Measurements from ENCODE around the gene ANTXR1. TPM values are rescaled to one million over a fixed set of nuclear protein-coding genes. Genes with fewer than 3 reads are reported as not detected.
A peak's percentile ranks its signal among the peaks of the same experiment; 100 is the strongest.

ANTXR1 gene
- total RNA-seq, 2 experiments from 2014 or later, result 0.32 TPM; not detected in 1

DNA sequence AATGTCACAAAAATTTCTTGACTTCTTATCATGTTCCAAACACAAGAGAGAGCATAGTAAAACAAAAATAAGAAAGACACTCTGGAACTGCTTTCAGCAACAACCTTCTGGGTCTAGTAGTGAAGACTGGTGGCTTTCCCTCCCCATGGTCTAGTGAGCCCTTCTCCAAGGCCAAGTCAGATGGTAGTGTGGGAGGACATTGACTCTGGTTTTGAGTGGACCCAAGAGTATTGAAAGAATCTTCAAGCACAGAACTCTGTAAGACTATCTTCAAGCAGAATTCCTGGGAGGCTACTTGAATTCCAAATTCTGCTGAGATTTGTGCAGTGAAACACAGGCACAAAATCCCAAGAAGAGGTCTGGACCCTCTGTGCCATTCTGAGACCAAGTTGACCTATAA lies 21.1 kb downstream of the ANTXR1 start:
- no peaks in the 10 kb centered on the region for H3K4me1 Mint-ChIP-seq
- H3K27me3 Mint-ChIP-seq, result peaks cover 14% of the 10 kb centered on the region
- no peaks in the 10 kb centered on the region for H3K9me3 Mint-ChIP-seq (ENCODE audit: low read depth)
- no peak for DNase-seq
- H3K36me3 Mint-ChIP-seq (ENCODE audit: low read depth), result no peaks in the 10 kb centered on the region
- H3K4me3 Mint-ChIP-seq, result no peak overlapping the region
- ChIA-PET CTCF (interaction anchor here (0.9 kb wide), 1 partner anchor 272 kb away, joined by 3 read pairs; no protein-coding TSS in a partner anchor), POLR2A (no interaction called here)
- intact Hi-C loops (cut with DNase I, micrococcal nuclease), result no loop called here
- no peak overlapping the region for H3K27ac Mint-ChIP-seq
- ATAC-seq, result no peak

DNA sequence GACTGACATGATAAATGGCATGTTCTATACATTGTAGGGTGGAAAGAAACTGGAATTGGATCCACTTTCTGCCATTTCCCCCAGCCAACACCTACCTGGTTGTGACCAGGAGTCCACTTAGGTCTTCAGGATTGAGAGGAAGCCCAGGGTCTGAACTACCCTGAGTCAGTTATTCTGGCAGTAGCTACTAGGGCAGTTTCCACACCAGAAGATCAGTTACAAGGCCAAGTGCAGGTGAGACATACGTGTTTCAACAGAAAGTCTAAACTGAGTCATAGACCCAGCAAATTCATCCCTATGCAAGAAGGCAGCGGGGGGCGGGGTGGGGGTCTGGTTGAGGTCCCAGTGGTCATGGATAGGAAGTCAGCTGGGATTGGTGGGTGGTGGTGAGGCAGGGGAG lies 21.9 kb downstream of the ANTXR1 start:
- H3K27me3 Mint-ChIP-seq, result peaks cover 16% of the 10 kb centered on the region
- ATAC-seq, result no peak
- no peak overlapping the region for H3K4me3 Mint-ChIP-seq
- H3K36me3 Mint-ChIP-seq (ENCODE audit: low read depth), result no peaks in the 10 kb centered on the region
- no peak overlapping the region for H3K27ac Mint-ChIP-seq
- no peak for DNase-seq
- POLR2A ChIA-PET, result no interaction called here
- intact Hi-C loops (cut with DNase I, micrococcal nuclease), result no loop called here
- H3K9me3 Mint-ChIP-seq (ENCODE audit: low read depth), result no peaks in the 10 kb centered on the region
- no peaks in the 10 kb centered on the region for H3K4me1 Mint-ChIP-seq
- CTCF ChIA-PET, result interaction anchor here (0.6 to 1.0 kb wide), 3 partner anchors 8 to 151 kb away, joined by 3 read pairs; no protein-coding TSS in a partner anchor

DNA sequence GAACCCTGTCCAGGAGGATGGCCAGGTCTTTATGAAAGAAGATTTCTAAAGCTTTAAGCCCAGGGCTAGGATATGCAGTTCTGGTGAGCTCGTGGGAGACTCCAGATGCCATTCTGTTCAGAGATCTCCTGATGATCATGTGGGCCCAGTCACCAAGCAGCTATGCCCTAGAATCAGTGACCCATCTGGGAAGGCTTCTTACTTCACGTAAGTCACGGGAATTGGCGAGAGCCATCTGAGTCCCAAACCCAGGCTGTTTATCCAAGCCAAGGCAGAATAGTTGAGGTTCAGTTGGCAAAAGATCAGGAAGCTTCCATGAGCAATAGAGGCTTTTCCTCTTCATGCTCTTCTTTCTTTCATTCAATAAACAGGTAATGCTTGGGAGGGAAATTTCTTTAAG lies 23.9 kb downstream of the ANTXR1 start:
- H3K36me3 Mint-ChIP-seq (ENCODE audit: low read depth), result no peaks in the 10 kb centered on the region
- intact Hi-C loops (cut with DNase I, micrococcal nuclease), result no loop called here
- H3K27ac Mint-ChIP-seq, result no peak overlapping the region
- peaks cover 24% of the 10 kb centered on the region for H3K27me3 Mint-ChIP-seq
- no peaks in the 10 kb centered on the region for H3K4me1 Mint-ChIP-seq
- ChIA-PET CTCF (interaction anchor here (0.6 to 1.0 kb wide), 2 partner anchors 13 to 119 kb away, joined by 3 read pairs; no protein-coding TSS in a partner anchor), POLR2A (no interaction called here)
- ATAC-seq (no peak), DNase-seq (no peak)
- no peak overlapping the region for H3K4me3 Mint-ChIP-seq
- no peaks in the 10 kb centered on the region for H3K9me3 Mint-ChIP-seq (ENCODE audit: low read depth)

DNA sequence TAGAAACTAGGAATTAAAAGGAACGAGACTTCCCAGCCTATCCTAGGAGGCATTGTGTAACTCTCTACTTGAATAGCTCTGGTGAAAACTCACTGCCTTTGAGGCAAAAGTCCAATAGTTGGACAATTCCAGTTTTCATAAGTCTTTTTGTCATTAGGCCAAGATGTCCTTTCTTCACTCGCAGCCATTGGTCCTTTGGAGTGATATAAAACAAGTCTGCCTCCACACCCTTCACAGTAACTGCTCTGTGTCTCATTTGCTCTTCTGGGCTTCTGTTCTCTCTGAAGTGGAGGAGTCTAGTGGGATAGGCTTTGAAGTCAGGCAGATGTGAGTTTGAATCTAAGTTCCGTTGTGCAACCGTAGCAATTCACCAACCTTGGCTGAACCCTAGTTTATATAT lies 28.2 kb downstream of the ANTXR1 start:
- Mint-ChIP-seq H3K9me3 (ENCODE audit: low read depth) (no peaks in the 10 kb centered on the region), H3K4me3 (no peak overlapping the region), H3K27ac (no peak overlapping the region), H3K4me1 (no peaks in the 10 kb centered on the region), H3K36me3 (ENCODE audit: low read depth) (no peaks in the 10 kb centered on the region), H3K27me3 (peaks cover 39% of the 10 kb centered on the region)
- ChIA-PET CTCF (interaction anchor here (1.3 kb wide), 1 partner anchor 9 kb away, joined by 3 read pairs; no protein-coding TSS in a partner anchor), POLR2A (no interaction called here)
- intact Hi-C loops (cut with DNase I, micrococcal nuclease), result no loop called here
- no peak for ATAC-seq
- no peak for DNase-seq

DNA sequence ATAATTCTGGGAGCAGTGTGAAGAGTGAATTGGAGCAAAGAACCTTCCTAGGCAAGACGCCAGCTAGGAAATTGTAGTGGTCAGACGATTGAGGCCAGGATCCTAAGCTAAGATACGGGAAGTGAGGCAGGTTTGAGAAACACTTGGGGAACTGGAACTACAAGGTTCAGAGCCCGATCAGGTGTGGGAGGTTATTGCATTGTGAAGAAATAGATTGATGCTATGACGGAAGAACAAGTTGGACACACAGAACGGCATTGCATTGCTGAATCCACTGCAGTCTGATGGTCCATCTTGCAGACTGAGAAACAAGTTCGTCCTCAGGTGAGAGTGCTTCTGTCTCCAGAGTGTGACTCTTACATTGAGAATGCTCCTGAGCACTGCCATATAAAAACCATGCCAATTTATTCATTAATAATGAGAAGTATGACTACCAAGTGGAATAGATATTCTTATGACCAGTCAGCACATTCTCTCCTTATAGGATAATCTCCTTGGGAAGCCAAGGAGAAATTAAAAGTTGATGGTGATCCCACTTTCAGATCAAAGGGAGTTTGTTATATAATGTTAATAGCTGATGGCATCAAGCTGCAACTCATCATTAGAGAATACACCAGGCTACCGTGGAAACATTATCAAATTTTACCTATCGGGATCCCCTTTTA lies 30.9 kb downstream of the ANTXR1 start:
- no peak for ATAC-seq
- Mint-ChIP-seq H3K4me3 (no peak overlapping the region), H3K27ac (no peak overlapping the region), H3K36me3 (ENCODE audit: low read depth) (no peaks in the 10 kb centered on the region), H3K4me1 (no peaks in the 10 kb centered on the region), H3K9me3 (ENCODE audit: low read depth) (no peaks in the 10 kb centered on the region), H3K27me3 (peaks cover 44% of the 10 kb centered on the region)
- ChIA-PET CTCF (no interaction called here), POLR2A (no interaction called here)
- intact Hi-C loops (cut with DNase I, micrococcal nuclease), result no loop called here
- no peak for DNase-seq

DNA sequence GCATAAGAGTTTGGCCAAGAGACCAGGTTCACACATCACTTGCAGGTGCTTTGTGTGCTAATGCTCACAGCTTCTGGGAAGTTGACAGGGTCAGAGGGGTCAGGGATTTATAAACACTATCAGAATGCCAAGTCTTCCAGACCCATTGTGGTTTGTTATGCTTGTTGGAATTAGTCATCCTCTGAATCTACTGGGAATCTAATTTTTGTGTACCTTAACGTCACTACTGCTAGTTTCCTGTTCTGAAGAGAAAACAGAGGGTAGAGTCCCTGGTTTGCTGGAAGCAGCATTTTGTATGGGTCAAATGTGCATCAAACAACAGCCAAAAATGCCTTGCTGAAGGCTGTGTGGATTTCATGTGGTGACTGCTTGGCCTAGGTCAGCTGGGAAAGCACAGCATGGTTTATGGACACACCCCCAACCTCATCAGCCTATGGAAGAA lies 33.3 kb downstream of the ANTXR1 start:
- intact Hi-C loops (cut with DNase I, micrococcal nuclease), result no loop called here
- no peak for ATAC-seq
- ChIA-PET CTCF (no interaction called here), POLR2A (no interaction called here)
- H3K4me1 Mint-ChIP-seq, result no peaks in the 10 kb centered on the region
- no peaks in the 10 kb centered on the region for H3K9me3 Mint-ChIP-seq (ENCODE audit: low read depth)
- H3K4me3 Mint-ChIP-seq, result no peak overlapping the region
- peaks cover 42% of the 10 kb centered on the region for H3K27me3 Mint-ChIP-seq
- H3K27ac Mint-ChIP-seq, result no peak overlapping the region
- no peak for DNase-seq
- no peaks in the 10 kb centered on the region for H3K36me3 Mint-ChIP-seq (ENCODE audit: low read depth)

DNA sequence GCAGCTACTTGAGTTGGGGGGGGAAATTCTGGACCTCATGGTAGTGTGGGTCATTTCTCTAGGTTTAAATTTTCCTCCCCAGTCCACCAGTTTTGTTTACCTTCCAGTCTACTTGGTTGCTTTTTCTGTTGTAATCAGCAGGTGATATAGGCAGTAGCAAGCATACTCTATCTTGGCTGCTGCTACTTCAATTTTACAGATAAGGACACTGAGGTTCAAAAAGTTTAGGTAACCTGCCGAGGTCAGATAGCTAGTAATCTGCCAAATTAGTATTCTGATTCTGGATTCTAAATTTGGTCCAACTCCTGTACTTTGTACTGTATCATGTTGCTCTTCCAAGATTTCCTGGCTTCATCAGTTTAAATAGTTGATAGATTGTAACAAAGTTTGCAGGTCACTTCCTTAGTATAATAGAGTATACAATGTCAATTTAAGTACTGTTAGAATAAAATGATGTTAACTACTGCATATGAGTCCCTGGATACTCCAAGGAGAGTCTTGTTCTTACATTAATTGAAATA lies 34.7 kb downstream of the ANTXR1 start:
- Mint-ChIP-seq H3K27me3 (peaks cover 37% of the 10 kb centered on the region), H3K4me1 (no peaks in the 10 kb centered on the region), H3K9me3 (ENCODE audit: low read depth) (no peaks in the 10 kb centered on the region), H3K27ac (no peak overlapping the region), H3K4me3 (no peak overlapping the region), H3K36me3 (ENCODE audit: low read depth) (no peaks in the 10 kb centered on the region)
- intact Hi-C loops (cut with DNase I, micrococcal nuclease), result no loop called here
- ChIA-PET CTCF (no interaction called here), POLR2A (no interaction called here)
- no peak for DNase-seq
- no peak for ATAC-seq

DNA sequence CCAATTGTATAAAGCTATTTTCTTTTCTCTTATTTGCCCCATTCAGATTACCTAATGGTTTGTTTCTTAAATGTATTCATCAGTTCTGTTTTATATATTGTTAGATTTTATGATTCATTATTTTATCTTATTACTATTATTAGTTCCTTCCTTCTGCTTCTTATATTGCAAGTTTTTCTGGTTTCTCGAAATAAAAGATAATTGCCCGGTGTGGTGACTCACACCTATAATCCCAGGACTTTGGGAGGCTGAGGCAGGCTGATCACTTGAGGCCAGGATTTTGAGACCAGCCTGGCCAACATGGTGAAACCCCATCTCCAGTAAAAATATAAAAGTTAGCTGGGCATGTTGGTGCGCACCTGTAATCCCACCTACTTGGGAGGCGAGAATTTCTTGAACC lies 37.8 kb downstream of the ANTXR1 start:
- Mint-ChIP-seq H3K36me3 (ENCODE audit: low read depth) (no peaks in the 10 kb centered on the region), H3K27me3 (peaks cover 30% of the 10 kb centered on the region), H3K4me1 (peaks cover 8% of the 10 kb centered on the region), H3K27ac (no peak overlapping the region), H3K4me3 (no peak overlapping the region), H3K9me3 (ENCODE audit: low read depth) (no peaks in the 10 kb centered on the region)
- CTCF ChIA-PET, result interaction anchor here (1.1 to 1.4 kb wide), 2 partner anchors 14 to 255 kb away, joined by 3 read pairs; no protein-coding TSS in a partner anchor
- DNase-seq (no peak), ATAC-seq (no peak)
- POLR2A ChIA-PET, result no interaction called here
- intact Hi-C loops (cut with DNase I, micrococcal nuclease), result loop anchor here in 1 of 2 experiments (5.0 to 10.0 kb wide), 2 partner anchors 584 to 724 kb away; partner anchors contain the start of genes APLF and FBXO48

DNA sequence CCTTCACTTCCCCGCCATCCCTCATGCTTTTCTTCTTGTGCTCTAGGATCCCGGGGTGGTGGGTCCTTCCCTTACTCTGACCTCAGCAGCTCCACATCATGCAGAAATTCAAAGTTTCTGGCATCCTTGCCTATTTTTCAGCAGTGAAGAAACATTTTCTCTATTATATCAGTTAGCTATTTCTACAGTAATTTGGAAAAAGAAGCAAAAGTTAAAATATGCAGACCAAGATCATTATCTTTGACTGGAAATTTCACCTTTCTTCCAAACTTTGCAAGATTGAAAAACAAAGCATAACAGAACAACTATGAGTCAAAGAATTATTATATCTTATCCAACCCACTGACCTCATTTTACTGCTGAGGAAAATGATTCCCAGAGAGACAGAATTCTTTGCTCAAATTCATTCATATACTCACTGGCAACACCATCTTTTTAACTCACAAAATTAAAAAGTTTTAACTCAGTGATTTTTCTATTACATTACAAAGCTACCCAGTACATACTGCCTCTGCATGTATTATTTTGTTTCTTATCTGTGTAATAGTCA lies 40.5 kb downstream of the ANTXR1 start:
- ATAC-seq (no peak), DNase-seq (no peak)
- H3K4me1 Mint-ChIP-seq, result peaks cover 8% of the 10 kb centered on the region
- no peak overlapping the region for H3K27ac Mint-ChIP-seq
- no peaks in the 10 kb centered on the region for H3K36me3 Mint-ChIP-seq (ENCODE audit: low read depth)
- no peak overlapping the region for H3K4me3 Mint-ChIP-seq
- intact Hi-C loops (cut with DNase I, micrococcal nuclease), result loop anchor here in 1 of 2 experiments (5.0 to 10.0 kb wide), 2 partner anchors 586 to 721 kb away; partner anchors contain the start of genes APLF and FBXO48
- CTCF ChIA-PET, result interaction anchor here (1.0 to 1.1 kb wide), 2 partner anchors 27 to 256 kb away, joined by 3 read pairs; no protein-coding TSS in a partner anchor
- POLR2A ChIA-PET, result no interaction called here
- peaks cover 44% of the 10 kb centered on the region for H3K27me3 Mint-ChIP-seq
- H3K9me3 Mint-ChIP-seq (ENCODE audit: low read depth), result no peaks in the 10 kb centered on the region

DNA sequence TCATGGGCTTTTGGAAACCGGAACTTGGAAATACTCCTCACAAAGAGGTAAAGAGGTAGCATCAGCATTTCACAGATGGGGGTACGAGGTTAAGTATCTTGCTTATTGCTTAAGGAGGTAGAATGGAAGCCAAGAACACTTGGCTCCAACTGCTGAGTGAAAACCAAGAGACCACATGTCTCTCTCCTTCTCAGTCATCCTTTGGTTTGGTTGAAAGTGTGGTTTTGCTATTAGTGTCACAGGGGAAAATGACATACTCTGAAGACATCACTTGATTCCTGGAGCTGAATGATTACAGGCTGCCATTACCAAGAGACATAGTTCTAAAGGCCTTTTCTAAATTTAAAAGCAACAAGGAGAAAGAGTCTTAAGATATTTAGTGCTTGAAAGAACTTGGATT lies 41.5 kb downstream of the ANTXR1 start:
- Mint-ChIP-seq H3K36me3 (ENCODE audit: low read depth) (no peaks in the 10 kb centered on the region), H3K9me3 (ENCODE audit: low read depth) (no peaks in the 10 kb centered on the region), H3K4me1 (peaks cover 8% of the 10 kb centered on the region), H3K4me3 (no peak overlapping the region), H3K27ac (no peak overlapping the region), H3K27me3 (peaks cover 47% of the 10 kb centered on the region)
- ATAC-seq (peak; percentile 99), DNase-seq (peak; percentile 21)
- CTCF ChIA-PET, result interaction anchor here (0.6 to 1.3 kb wide), 2 partner anchors 251 to 335 kb away, joined by 3 to 5 read pairs; no protein-coding TSS in a partner anchor
- POLR2A ChIA-PET, result no interaction called here
- intact Hi-C loops (cut with DNase I, micrococcal nuclease), result loop anchor here in 1 of 2 experiments (1.0 to 10.0 kb wide), 3 partner anchors 401 to 720 kb away; partner anchors contain the start of genes APLF and FBXO48

DNA sequence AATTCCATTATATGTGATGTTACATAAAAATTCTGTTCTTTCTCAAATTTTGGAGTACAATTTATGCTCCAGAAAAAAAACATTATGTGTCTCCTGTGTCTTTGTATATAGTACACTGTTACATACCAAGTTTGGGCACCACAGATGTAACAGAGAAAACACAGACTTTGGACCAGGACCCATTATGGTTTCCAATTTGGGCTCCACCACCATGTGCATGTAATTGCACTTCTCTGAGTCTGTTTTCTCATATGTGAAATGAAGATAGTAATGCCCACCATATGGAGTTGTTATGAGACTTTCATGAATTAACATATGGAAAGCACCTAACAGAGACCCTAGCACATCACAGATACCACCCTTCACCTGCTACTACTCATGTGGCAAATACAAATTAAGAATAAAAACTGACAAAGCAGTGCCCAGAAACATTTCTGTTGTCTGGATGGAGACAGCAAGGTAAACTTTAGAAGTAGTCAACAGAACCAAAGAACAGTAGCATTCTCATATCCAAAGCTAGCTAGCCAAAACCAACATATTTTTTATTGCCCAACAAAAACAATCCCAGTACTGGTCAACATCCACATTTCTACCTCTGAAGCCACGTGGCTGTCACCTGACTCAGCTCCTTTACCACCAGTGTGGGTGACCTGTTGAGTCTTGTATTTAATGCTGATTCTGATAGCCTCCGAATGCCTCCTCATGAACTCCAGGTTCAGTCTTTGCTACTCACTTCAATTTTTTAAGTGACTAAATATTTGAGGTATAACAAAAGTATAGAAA lies 42.9 kb downstream of the ANTXR1 start:
- ChIA-PET POLR2A (no interaction called here), CTCF (interaction anchor here (0.9 kb wide), 1 partner anchor 16 kb away, joined by 4 read pairs; no protein-coding TSS in a partner anchor)
- no peak overlapping the region for H3K27ac Mint-ChIP-seq
- ATAC-seq, result no peak
- no peak overlapping the region for H3K4me3 Mint-ChIP-seq
- intact Hi-C loops (cut with DNase I, micrococcal nuclease), result loop anchor here in 1 of 2 experiments (10.0 kb wide), 1 partner anchor 719 kb away; no protein-coding TSS in a partner anchor
- no peaks in the 10 kb centered on the region for H3K9me3 Mint-ChIP-seq (ENCODE audit: low read depth)
- H3K27me3 Mint-ChIP-seq, result peaks cover 56% of the 10 kb centered on the region
- no peak for DNase-seq
- H3K4me1 Mint-ChIP-seq, result peaks cover 8% of the 10 kb centered on the region
- no peaks in the 10 kb centered on the region for H3K36me3 Mint-ChIP-seq (ENCODE audit: low read depth)

All from activated CD4-positive, alpha-beta T cell treated with anti-CD3 and anti-CD28 coated beads for 36 hours (primary cell).